ENCODE measurements around the gene GIPC1. TPM values are rescaled to one million over a fixed set of nuclear protein-coding genes. Genes with fewer than 3 reads are reported as not detected.

The GIPC1 gene
- 75.6 to 126 TPM (median 109 TPM) in 5 replicates for total RNA-seq (2022; extraction: Qiagen RNA extraction; ENCODE audit: low read depth)

GRCh38 chr19:14496029-14496833, at the start of gene GIPC1:
GIPC1 (minus strand) TSS chr19:14496127; CDS start chr19:14482976, 13,151 bp downstream.

GRCh38 chr19:14529254-14530004, 33.5 kb upstream of the GIPC1 start, which contains the start of gene TECR:
TECR (plus strand) TSS chr19:14529594; CDS start chr19:14529697, 103 bp downstream.

GRCh38 chr19:14517840-14518505, 22.0 kb upstream of the GIPC1 start, which contains the start of gene DNAJB1:
DNAJB1 (minus strand) TSS chr19:14518397; CDS start chr19:14518349, 48 bp downstream.

GRCh38 chr19:14475251-14476073, 20.5 kb downstream of the GIPC1 start, which contains the start of gene PTGER1:
PTGER1 (minus strand) TSS chr19:14475354; CDS start chr19:14474320, 1,034 bp downstream.

GRCh38 chr19:14432791-14433553, 63.0 kb downstream of the GIPC1 start, which contains the start of gene PKN1:
PKN1 (plus strand) TSS chr19:14433306; CDS start chr19:14433522, 216 bp downstream.

Other genes with a start within 250 kb of the GIPC1 start
- gene ADGRE5, start 114.7 kb downstream of the GIPC1 start, total RNA-seq (2022; extraction: Qiagen RNA extraction; ENCODE audit: low read depth) = 64.8 to 91.9 TPM (median 85.5 TPM) in 5 replicates
- 112 to 136 TPM (median 126 TPM) in 5 replicates for gene DDX39A, start 76.8 kb downstream of the GIPC1 start, total RNA-seq (2022; extraction: Qiagen RNA extraction; ENCODE audit: low read depth)
- 58.3 to 71.4 TPM (median 69.8 TPM) in 5 replicates for gene PKN1, start 62.8 kb downstream of the GIPC1 start, total RNA-seq (2022; extraction: Qiagen RNA extraction; ENCODE audit: low read depth)
- gene PTGER1, start 20.8 kb downstream of the GIPC1 start, total RNA-seq (2022; extraction: Qiagen RNA extraction; ENCODE audit: low read depth) = not detected in 5 replicates
- gene DNAJB1, start 22.3 kb upstream of the GIPC1 start, total RNA-seq (2022; extraction: Qiagen RNA extraction; ENCODE audit: low read depth) = 109 to 171 TPM (median 135 TPM) in 5 replicates
- 143 to 193 TPM (median 183 TPM) in 5 replicates for gene TECR, start 33.5 kb upstream of the GIPC1 start, total RNA-seq (2022; extraction: Qiagen RNA extraction; ENCODE audit: low read depth)
- 156 to 212 TPM (median 190 TPM) in 5 replicates for gene NDUFB7, start 75.9 kb upstream of the GIPC1 start, total RNA-seq (2022; extraction: Qiagen RNA extraction; ENCODE audit: low read depth)
- gene CLEC17A, start 87.0 kb upstream of the GIPC1 start, total RNA-seq (2022; extraction: Qiagen RNA extraction; ENCODE audit: low read depth) = 0.13 TPM in 1 of 5 replicates, not detected in the others
- gene ADGRE3, start 178.7 kb upstream of the GIPC1 start, total RNA-seq (2022; extraction: Qiagen RNA extraction; ENCODE audit: low read depth) = not detected in 5 replicates
- gene ZNF333, start 193.9 kb upstream of the GIPC1 start, total RNA-seq (2022; extraction: Qiagen RNA extraction; ENCODE audit: low read depth) = 1.9 to 4.0 TPM (median 3.0 TPM) in 5 replicates

All from A549 treated with RU486 at 1 μM for 4 hours (cell line).